Upper lobe of left lung (tissue), 6 donors: Measurements from ENCODE around the gene JARID2. TPM values are rescaled to one million over a fixed set of nuclear protein-coding genes. Genes with fewer than 3 reads are reported as not detected.

Experiments
- ATAC-seq, 2 donors: fragments of 200-7000 bp; cut with Tn5 transposase; one replicate each; pipeline ENCODE4 v1.9.1; 2022; ENCODE audit warnings: mild to moderate bottlenecking in 2 of 2, moderate library complexity in 2 of 2; ENCODE audit not compliant: low FRiP score in 2 of 2
- DNase-seq, 2 donors: peaks; one replicate each; pipeline ENCODE4 v3.0.0-alpha.2; 2019 to 2020
- H3K27ac ChIP-seq, 4 donors: fragments of 200-600 bp; sonication (generic); one replicate each; pipeline ENCODE4 v1.5.1; 2016 to 2019
- H3K27me3 ChIP-seq, 4 donors: fragments of 200-600 bp; sonication (generic); one replicate each; pipeline ENCODE4 v1.5.1; 2017 to 2019
- H3K36me3 ChIP-seq, 4 donors: fragments of 200-600 bp; sonication (generic); one replicate each; pipeline ENCODE4 v1.5.1; 2016 to 2019
- H3K4me1 ChIP-seq, 4 donors: fragments of 200-600 bp; sonication (generic); one replicate each; pipeline ENCODE4 v1.5.1; 2018 to 2019
- H3K4me3 ChIP-seq, 4 donors: fragments of 200-600 bp; sonication (generic); one replicate each; pipeline ENCODE4 v1.5.1; 2017 to 2019; ENCODE audit warnings: mild to moderate bottlenecking in 2 of 4, moderate library complexity in 1 of 4
- H3K9me3 ChIP-seq, 4 donors: fragments of 200-600 bp; sonication (generic); one replicate each; pipeline ENCODE4 v1.5.1; 2018 to 2019
- EP300 ChIP-seq, 4 donors: sonication (generic); formaldehyde crosslinking; IDR thresholded peaks; one replicate each; pipeline ENCODE4 v1.5.1; 2017; ENCODE audit warnings: antibody characterized with exemption in 4 of 4, control low read depth in 2 of 4
- POLR2A ChIP-seq, 4 donors: fragments of 450-650 bp; IDR thresholded peaks; one replicate each; pipeline ENCODE4 v1.5.1; 2016 to 2017; ENCODE audit warnings: antibody characterized with exemption in 4 of 4, mild to moderate bottlenecking in 2 of 4
- POLR2AphosphoS5 ChIP-seq, 2 donors: sonication (generic); formaldehyde crosslinking; IDR thresholded peaks; one replicate each; pipeline ENCODE4 v1.5.1; 2017; ENCODE audit warnings: antibody characterized with exemption in 2 of 2
- WGBS, 2 donors: methylation state at CpG; one replicate each; pipeline ENCODE4 v1.1.5; 2017 to 2018; 5-methylcytosine and 5-hydroxymethylcytosine counted together
- total RNA-seq, 6 donors: library from RNA; depleted of rRNA in 4 of 6; stranded (reverse); fragments of >200 nt in 4 of 6; gene quantifications; one replicate each; pipeline versions ENCODE4 v1.1.0 to v1.2.1, GENCODE V29; 2016 to 2021
- TF ChIP-seq, protein P1 (sequence below), 6 experiments: fragments of 450-650 bp in 4 of 6; fragments of 200-600 bp in 2 of 6; sonication (generic) in 2 of 6; IDR thresholded peaks; one replicate each; pipeline ENCODE4 v1.5.1; 2016 to 2019; ENCODE audit warnings: antibody characterized with exemption in 6 of 6
- donor health status: DM: no; HTN: no; CAD: no; lungs with moderate emphysema.
- donor health status: DM: no; HTN: yes; CAD: no; lungs with severe emphysema.

Gene JARID2
- total RNA-seq, 6 donors from 2014 or later = 9.6 to 37.7 (median 16.4) TPM

DNA sequence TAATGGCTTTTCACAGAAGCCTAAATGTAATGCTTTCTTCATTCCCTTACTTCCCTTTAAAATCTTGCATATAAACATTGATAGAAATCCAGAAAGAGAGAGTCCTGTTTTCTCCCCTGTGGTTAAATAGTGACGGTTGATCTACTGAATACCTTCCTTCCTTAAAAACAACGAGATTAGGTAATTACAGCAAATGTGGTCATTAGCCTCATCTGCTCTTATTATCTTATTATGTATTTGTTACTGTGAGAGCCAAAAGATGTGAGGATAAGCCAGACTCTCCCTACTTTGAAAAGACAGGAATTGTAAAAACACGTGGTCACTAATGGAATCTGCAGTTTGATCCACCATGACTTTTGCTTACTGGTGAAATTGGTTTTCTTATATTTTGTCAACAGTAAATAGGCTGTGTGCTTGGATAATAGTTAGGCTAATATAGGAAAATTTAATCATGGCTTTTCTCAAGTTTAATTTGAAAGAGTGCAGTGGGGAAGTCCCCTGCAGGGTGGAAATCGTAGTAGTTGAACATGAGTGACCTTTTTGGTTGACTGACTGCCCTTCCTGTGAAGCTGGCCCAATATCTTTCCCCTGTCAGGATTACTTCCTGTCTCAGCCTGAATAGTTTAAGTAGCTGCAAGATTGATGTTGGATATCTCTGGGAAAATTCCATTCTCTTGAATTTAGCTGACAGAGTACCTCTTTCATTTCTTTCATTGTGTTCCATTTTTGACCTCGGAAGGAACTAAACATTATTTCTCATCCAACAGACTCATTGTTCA lies 62.8 kb downstream of the JARID2 start:
- ATAC-seq (no peak), DNase-seq (no peak)
- Histone ChIP-seq H3K27me3 (no peaks in the 10 kb centered on the region), H3K36me3 (no peaks in the 10 kb centered on the region), H3K4me3 (no peak overlapping the region), H3K9me3 (no peaks in the 10 kb centered on the region), H3K27ac (no peak overlapping the region), H3K4me1 (peaks cover 32 to 70% (median 38%) of the 10 kb centered on the region in 4 donors)
- WGBS, 2 donors = 34 to 38% methylated on average over 5 of the region's 5 CpGs
- TF ChIP-seq, protein P1, sequence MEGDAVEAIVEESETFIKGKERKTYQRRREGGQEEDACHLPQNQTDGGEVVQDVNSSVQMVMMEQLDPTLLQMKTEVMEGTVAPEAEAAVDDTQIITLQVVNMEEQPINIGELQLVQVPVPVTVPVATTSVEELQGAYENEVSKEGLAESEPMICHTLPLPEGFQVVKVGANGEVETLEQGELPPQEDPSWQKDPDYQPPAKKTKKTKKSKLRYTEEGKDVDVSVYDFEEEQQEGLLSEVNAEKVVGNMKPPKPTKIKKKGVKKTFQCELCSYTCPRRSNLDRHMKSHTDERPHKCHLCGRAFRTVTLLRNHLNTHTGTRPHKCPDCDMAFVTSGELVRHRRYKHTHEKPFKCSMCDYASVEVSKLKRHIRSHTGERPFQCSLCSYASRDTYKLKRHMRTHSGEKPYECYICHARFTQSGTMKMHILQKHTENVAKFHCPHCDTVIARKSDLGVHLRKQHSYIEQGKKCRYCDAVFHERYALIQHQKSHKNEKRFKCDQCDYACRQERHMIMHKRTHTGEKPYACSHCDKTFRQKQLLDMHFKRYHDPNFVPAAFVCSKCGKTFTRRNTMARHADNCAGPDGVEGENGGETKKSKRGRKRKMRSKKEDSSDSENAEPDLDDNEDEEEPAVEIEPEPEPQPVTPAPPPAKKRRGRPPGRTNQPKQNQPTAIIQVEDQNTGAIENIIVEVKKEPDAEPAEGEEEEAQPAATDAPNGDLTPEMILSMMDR (IDR thresholded peaks at IDR 0.05) = no peak
- no peak for TF ChIP-seq POLR2A (IDR thresholded peaks at IDR 0.05)
- TF ChIP-seq EP300 (IDR thresholded peaks at IDR 0.05) = no peak
- TF ChIP-seq POLR2AphosphoS5 (IDR thresholded peaks at IDR 0.05) = no peak

DNA sequence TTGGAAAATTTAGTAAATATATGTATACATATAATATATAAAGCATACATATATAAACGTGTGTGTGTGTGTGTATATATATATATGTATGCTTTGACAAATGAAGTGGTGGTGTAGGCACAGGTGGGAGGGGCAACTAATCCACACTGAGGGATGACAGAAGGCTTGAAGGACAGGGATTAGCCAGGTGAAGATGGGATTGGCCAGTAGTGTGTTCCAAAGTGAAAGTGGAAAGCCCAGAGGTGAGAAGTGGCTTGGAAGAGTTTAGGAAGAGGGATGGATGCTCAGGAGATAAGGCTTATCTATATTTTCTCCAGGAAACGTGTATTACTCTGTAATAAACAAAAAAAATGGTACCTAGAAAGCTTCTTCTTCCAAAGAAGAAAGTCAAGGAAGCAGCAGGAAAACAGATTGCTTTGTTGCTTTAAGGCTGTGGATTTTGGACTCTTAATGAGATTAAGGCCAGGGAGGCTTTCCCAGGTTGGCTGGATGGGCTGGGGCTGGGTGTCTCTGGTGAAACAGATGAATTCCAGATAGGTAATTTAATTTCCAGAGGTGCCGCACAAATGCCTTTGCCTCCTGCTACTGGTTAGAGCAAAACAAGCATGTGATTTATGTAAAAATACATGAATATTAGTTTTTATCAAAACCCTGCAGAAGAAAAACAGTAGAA lies 63.9 kb downstream of the JARID2 start:
- H3K27ac ChIP-seq = no peak overlapping the region
- no peaks in the 10 kb centered on the region for H3K36me3 ChIP-seq
- TF ChIP-seq EP300 (IDR thresholded peaks at IDR 0.05) (no peak), POLR2AphosphoS5 (IDR thresholded peaks at IDR 0.05) (no peak), POLR2A (IDR thresholded peaks at IDR 0.05) (no peak)
- TF ChIP-seq, protein P1 (IDR thresholded peaks at IDR 0.05) = no peak
- ATAC-seq (no peak), DNase-seq (no peak)
- no peaks in the 10 kb centered on the region for H3K27me3 ChIP-seq
- no peak overlapping the region for H3K4me3 ChIP-seq
- H3K4me1 ChIP-seq = peaks cover 32 to 60% (median 34%) of the 10 kb centered on the region in 4 donors
- no peaks in the 10 kb centered on the region for H3K9me3 ChIP-seq
- 75 to 77% methylated on average over 3 of the region's 3 CpGs for WGBS, 2 donors

DNA sequence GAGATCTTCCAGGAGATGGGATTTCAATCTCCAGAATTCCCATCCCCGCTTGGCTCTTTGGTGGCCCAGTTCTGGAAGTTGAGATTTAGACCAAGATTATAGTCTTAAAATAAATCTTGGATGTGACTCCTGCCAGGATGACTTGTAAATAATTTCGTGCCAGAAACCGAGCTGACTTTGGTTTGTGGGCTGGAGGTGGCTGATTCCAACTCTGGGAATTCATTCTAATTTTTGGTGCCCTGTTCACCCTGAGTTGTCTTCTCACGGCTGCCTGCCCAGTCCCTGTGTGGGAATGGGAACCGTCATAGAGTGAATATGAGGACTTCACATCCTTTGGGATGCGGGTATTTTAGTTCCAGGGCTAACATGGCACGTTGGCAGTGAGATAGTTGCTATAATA lies 64.8 kb downstream of the JARID2 start:
- Histone ChIP-seq H3K4me1 (peaks cover 28 to 58% (median 33%) of the 10 kb centered on the region in 4 donors), H3K36me3 (no peaks in the 10 kb centered on the region), H3K9me3 (no peaks in the 10 kb centered on the region), H3K4me3 (no peak overlapping the region), H3K27me3 (no peaks in the 10 kb centered on the region), H3K27ac (no peak overlapping the region)
- TF ChIP-seq POLR2AphosphoS5 (IDR thresholded peaks at IDR 0.05) (no peak), EP300 (IDR thresholded peaks at IDR 0.05) (no peak), POLR2A (IDR thresholded peaks at IDR 0.05) (no peak)
- TF ChIP-seq, protein P1 (IDR thresholded peaks at IDR 0.05) = no peak
- ATAC-seq (no peak), DNase-seq (no peak)
- 72 to 74% methylated on average over 7 of the region's 7 CpGs for WGBS, 2 donors

DNA sequence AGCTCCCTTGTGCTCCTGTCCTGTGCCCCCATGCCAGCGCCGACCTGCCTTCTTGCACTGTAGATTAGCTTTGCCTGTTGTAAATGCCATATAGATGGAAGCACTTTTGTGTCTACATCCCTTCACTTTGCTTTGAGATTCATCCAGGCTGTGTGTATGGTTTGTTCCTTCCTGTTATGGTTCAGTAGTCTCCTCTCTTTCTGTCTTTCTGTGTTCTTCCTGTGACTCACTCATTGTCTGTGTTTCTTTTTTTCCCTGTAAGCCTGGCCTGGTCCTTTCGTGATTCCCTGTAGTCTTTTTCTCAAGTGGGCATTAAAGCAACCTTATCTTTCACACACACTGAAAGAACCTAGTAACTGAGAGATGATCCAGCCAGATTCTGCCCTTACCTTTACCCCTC lies 66.6 kb downstream of the JARID2 start:
- Histone ChIP-seq H3K36me3 (no peaks in the 10 kb centered on the region), H3K27me3 (no peaks in the 10 kb centered on the region), H3K27ac (no peak overlapping the region), H3K4me3 (no peak overlapping the region), H3K9me3 (no peaks in the 10 kb centered on the region), H3K4me1 (peaks cover 24 to 52% (median 33%) of the 10 kb centered on the region in 4 donors)
- TF ChIP-seq POLR2AphosphoS5 (IDR thresholded peaks at IDR 0.05) = no peak
- TF ChIP-seq EP300 (IDR thresholded peaks at IDR 0.05) = no peak
- TF ChIP-seq POLR2A (IDR thresholded peaks at IDR 0.05) = no peak
- TF ChIP-seq, protein P1 (IDR thresholded peaks at IDR 0.05) = no peak
- no peak for DNase-seq
- no peak for ATAC-seq
- 69 to 78% methylated on average over 3 of the region's 3 CpGs for WGBS, 2 donors
